HG03280 (cell line): Measurements from ENCODE around the gene ALKBH4.
"Not testable (repeated sequence)": the region's sequence is repeated elsewhere in the genome, so short reads cannot be mapped to it uniquely, and the experiment has no call there.

Source experiments
- ATAC-seq: cut with Tn5 transposase; IDR thresholded peaks from one replicate; pipeline ENCODE4 v1.9.1; 2021; ENCODE audit warnings: mild to moderate bottlenecking, moderate library complexity; ENCODE audit not compliant: unreplicated experiment

Gene ALKBH4

DNA sequence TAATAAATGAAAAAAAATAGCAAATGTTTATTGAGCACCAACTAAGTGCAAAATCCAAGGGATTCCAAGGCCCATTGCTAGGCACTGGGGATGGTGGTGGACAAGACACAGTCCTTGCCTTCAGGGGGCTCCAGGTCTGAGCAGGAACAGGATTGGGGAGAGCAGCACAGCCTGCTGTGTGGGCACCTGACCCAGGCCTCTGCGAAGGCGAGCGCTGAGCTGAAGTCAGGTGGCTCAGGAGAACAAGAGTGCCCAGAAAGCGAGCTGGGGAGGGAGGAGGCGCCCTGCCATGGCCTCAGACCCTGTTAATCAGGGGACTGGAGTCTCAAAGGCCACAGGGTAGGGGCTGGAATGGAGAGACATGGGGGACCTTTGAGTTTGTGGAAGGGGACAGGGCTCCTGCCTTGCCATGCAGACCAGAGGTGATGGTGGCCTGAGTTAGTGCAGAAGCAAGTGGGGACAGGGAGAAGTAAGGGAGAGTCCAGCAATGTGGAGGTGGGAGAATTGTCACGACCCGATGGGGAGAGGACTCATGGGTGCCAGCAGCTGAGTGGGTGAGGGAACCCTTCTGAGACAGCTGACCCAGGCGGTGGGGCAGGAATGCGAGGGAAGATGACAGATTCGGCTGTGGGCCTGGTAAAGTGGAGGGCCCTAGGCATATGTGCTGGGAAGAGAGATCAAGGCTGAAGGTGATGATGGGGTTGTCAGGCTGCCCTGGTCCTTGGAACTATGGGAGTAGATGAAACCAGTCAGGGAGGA is 35.3 kb downstream of the ALKBH4 start:
- ATAC-seq: no peak

DNA sequence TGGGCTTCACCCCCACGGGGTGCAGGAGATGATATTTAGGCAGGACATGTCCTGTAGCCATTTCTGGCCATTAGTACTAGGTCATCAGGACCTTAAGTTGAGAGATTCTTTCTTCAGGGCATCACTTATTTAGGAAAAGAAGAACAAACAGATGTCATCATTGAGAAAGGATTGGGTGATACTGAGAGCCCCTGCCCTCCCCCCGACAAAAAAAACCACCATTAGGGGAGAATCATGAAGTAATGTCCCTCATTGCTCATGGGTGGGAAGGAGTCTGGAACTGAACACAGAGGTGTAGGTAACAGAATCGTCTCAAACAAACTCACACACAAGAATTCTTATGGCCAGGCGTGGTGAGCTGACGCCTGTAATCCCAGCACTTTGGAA is 37.7 kb downstream of the ALKBH4 start:
- no peak for ATAC-seq

DNA sequence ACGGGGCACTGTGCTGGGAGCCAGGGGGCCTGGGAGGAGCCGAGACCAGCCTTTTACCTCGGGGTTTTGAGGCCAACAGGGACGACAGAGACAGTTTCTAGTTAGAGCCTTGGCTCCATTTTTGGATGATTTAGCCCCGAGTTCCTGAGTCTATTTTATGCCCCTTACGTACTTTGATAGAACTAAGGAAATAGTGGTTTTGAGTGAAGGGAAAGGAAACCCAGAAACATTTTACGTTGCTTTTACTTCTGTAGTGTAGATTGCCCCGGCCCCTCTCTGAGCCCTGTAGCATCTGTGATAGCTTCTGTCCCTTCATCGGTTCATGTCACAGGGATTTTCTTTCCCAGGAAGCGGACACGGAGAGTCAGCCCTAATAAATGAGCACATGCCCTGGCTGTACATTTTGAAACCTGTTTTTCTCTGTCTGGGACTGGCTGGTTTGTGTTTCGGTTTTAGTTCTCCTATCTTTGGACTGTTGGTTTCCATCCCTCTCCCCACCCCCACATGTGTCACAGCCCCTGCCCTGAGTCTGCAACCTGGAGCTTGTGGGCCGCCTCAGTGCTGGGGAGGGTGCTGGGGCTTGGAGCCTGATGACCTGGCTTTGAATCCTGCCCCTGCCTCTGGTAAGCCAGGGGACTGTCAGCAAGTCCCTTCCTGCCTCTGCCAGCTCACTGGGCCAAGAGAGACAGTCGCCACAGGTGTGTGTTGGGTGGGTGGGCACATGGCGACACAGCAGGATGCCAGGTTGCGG is 38.2 kb downstream of the ALKBH4 start:
- peak; percentile 42 for ATAC-seq

DNA sequence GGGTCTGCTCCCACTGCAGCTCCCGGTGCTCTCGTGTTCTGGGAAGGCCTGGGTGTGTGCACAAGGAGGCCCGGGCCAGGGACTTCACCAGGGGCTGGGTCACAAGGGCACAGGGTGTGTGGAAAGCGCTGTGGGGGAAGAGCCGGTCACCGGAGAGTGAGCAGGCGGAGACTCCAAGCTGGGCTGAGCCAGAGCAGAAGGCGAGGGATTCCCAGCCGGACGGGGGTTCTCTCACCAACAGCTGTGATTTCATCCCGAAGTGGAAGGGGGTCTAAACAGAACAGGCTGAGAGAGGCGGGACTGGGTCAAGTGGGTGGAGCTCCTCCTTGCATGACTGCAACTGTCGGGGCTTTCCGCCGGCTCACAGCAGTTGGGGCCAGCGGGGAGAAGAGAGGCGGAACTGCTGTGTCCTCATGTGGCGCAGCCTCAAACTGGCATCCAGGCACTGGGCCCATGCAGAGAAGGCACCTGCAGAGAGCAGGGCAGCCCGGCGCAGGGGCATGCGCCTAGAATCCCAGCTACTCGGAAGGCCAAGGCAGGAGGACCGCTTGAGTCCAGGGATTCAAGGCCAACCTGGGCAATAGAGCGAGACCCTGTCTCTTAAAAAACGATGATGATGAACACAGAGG is 38.9 kb downstream of the ALKBH4 start:
- ATAC-seq: peak; percentile 68

DNA sequence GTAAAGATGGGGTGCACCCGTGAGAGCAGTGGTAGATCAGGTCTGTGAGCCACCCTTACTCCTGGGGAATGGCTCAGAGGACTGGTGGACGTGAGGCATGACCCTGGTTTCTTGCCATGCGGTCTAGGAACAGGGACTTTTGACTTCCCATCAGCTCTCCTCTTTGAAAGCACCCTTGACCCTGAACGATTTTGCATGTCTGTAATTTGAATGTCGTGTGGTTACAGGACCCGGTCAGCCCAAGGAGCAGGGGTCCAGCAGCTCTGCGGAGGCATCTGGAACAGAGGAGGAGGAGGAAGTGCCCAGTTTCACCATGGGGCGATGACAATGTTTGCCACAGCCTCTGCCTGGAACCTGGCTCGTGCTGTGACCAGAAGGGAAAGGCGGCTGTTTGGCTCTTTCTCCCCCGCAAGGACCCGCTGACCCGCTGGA is 39.9 kb downstream of the ALKBH4 start:
- ATAC-seq: no peak

DNA sequence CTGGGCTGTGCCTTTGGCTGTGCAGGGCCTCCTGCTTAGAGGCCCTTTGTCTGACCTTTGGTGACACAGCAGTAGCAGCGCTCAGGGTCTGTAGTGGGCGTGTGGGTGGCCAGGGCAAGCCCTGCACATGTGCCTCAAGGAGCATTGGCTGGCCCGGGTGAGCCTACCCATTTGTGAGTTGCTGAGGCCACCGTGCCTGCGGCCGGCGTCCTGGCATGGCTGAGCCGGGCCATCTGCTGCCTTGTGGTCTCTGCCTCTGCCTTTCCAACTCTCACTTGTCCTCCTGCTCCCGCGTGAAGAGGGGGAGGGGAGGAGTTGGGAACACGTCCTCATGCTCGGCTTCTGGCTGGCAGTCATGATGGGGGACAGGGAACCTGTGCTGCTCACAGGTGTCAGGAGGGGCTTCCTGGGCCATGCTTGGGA is 40.5 kb downstream of the ALKBH4 start:
- no peak for ATAC-seq

DNA sequence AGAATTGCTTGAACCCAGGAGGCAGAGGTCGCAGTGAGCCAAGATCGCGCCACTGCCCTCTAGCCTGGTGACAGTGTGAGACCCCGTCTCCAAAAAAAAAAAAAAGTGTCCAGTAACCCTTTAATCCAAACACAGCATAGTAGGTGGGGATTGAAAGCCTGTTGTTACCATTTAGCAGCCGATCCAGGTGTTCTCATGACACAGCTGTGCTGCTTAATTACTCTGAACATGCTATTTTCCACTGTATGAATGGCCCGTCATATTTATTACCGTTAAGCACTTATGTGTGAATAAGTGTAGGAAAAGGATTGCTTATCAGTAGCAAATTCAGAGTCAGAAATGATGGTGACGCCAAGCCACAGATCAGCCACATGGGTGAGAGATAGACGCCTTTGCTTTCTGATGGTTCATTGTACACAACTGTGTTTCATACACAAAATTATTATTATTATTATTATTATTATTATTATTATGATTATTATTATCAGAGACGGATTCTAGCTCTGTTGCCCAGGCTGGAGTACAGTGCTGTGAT is 42.9 kb downstream of the ALKBH4 start:
- no peak for ATAC-seq

DNA sequence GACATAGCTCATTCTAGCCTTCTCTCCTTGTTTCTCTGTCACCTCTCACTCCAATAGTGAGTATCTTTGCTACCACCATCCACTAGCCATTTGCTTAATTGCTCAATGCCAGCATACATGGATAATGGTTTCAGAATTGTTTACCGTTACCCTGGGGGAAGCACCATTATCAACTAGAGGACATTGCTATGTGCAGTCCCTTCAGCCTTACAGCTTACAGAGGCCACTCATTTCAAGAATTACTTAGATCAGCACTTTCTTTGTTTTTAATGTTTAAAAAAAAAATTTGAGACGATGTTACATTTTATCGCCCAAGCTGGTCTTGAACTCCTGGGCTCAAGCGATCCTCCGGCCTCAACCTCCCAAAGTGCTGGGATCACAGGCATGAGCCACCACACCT is 46.1 kb downstream of the ALKBH4 start:
- ATAC-seq: no peak

DNA sequence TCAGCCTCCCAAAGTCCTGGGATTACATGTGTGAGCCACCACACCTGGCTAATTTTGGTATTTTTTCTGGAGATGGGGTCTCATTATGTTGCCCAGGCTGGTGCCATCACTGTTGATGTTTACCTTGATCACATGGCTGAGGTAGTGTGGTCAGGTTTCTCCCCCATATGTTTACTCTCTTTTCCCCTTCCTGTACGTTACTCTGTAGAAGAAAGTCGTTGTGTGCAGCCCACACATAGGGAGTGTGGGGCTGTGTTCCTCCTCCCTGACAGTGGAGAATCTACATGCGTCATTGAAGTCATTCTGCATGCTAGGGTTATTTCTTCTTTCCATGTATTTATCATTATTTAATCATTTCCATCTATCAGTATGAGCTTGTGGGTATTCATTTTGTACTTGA is 47.6 kb downstream of the ALKBH4 start:
- no peak for ATAC-seq

DNA sequence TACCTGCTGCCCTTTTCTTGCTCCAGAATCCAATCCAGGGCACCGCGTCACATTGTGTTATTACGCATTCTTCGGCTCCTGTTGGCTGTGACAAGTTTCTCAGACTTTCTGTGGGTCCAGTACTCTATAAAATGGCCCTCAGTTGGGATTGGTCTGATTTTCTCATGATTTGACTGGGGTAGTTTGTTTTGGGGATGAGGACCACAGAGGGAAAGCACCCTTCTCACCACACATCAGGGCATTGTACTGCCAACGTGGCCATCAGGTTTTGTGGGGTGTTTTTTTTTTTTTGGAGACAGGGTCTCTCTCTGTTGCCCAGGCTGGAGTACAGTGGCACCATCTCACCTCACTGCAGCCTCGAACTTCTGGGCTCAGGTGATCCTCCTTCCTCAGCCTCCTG is 48.3 kb downstream of the ALKBH4 start:
- ATAC-seq: no peak

DNA sequence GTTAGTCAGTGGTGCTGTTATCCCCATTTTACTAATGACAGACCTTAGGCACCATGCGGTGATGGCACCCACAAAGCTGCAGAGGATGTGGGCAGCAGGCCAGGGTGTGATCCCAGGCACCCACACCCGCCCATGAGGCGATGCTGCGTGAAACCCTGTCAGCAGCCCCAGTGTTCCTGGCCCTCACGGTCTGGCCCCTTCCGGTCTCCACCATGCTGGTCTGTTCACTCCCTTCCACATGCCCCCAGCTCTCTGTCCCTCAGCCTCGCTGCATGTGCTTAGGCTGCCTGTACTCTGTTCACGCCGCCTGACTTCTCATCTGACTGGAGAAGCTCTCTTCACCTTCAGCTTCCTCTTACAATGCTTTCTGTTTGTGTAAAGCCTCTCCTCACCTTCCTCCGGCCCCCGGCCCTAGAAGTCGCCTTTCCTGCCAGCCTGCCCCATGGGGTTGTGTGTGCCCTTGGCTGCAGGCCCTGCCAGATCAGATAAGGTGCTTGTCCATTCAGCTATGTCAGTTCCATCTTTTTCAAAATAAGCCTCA is 48.9 kb downstream of the ALKBH4 start:
- no peak for ATAC-seq

DNA sequence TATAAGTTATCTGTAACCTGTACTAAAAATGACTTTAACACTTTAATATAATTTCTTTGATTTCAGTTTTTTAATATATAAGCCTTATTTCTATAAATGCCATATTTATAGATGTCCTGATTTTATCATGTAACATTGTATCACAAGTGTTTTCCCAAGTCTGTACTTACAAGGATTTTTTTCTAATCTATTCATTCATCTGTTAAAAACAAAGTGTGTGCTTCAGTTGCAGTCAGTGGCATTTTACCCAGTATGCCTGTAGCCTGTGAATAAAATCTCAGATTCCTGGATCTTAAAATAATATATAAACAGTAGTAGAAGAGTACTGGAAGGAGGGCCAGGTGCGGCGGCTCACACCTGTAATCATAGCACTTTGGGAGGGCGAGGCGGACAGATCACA is 51.1 kb downstream of the ALKBH4 start:
- ATAC-seq: no peak

DNA sequence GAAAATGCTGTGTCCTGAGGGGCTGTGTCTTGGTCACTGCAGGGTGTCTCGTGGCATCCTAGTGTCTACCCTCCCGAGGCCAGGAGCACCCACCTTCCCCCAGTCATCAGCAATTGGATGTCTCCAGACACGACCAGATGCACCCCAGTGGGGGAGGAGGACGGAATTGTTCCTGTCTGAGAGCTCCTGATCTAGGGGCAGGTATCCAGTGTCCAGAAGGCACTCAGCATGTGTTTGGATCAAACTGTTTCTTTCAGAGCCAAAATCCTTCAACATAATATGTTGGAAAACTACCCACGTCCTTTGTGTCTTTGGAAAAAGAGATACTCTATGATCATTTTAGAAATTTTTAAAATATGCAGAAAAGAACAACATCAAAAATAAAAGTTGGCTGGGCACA is 51.6 kb downstream of the ALKBH4 start:
- no peak for ATAC-seq

DNA sequence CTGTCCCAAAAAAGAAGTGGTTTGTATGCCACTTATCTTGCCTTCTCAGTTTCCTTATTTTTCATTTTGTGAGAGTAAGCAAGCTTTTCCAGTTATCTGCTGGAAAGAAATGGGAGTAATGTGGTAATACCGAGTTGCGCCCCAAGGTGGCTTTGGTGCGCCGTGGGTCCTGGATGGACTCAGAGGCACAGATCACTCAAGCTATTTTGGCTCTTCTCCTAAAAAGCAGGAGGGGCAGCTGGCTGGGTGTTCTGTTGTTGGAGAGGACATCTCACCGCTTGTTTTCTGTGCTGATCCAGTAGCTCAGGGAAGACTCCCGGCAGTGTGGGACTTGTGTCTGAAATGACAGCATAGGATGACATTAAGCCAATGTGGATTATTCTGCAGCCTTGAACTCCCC is 52.1 kb downstream of the ALKBH4 start:
- ATAC-seq: no peak

DNA sequence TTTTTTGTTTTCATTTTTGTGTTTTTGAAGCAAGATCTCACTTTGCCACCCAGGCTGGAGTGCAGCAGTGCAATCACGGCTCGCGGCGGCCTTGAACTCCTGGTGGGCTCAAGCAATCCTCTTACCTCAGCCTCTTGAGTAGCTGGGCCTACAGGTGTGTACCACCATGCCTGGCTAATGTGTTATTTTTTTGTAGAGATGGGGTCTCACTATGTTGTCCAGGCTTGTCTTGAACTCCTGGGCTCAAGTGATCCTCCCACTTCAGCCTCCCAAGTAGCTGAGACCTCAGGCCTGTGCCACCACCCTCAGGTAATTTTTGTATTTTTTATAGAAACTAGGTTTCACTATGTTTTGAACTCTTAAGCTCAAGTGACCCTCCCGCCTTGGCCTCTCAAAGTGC is 53.7 kb downstream of the ALKBH4 start:
- no peak for ATAC-seq

DNA sequence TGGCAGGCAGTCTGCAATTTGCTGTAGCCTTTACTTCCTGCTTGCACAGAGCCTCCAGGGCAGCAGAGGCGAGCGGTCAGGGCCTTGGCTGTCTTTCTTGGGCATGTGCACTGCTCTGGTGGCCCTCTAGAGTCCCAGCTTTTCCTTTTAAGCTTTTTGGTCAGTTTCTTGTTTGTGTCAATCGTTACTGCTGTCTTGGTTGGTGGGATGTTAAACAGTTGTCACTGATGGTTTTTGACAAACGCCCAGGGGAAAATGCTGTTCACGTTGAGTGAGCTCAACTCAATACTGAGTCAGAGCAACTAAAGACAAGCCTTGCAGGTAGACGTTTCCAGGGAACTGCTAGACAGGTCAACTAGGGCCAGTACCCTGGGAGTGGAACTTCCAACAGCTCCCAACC is 54.5 kb downstream of the ALKBH4 start:
- ATAC-seq: no peak

DNA sequence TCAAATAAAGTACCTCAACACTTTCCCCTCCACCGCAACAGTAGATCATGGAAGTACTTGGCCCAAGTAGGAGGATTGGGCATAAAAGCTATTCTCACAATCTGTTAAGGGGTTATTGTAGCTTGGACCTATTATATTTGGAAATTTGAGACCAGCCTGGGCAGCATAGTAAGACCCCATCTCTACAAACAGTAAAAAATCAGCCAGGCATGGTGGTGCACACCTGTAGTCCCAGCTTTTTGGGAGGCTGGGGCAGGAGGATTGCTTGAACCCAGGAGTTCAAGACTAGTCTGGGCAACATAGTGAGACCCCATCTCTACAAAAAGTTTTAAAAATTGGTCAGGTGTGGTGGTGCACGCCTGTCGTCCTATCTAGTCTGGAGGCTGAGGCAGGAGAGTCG is 55.3 kb downstream of the ALKBH4 start:
- no peak for ATAC-seq

DNA sequence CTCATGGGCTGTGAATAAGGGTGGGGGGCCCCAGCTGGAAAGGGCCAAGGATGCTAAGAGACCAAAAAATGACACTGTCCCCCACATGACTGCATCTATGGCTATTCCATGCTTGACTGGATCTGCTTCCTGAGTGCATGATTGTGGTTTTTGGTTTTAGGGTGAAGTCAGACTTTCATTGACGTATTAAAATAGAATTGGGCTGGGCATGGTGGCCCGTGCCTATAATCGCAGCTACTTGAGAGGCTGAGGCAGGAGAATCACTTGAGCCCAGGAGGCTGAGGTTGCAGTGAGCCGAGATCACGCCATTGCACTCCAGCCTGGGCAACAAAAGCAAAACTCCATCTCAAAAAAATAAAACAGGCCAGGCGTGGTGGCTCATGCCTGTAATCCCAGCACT is 56.1 kb downstream of the ALKBH4 start:
- not testable (repeated sequence) for ATAC-seq

DNA sequence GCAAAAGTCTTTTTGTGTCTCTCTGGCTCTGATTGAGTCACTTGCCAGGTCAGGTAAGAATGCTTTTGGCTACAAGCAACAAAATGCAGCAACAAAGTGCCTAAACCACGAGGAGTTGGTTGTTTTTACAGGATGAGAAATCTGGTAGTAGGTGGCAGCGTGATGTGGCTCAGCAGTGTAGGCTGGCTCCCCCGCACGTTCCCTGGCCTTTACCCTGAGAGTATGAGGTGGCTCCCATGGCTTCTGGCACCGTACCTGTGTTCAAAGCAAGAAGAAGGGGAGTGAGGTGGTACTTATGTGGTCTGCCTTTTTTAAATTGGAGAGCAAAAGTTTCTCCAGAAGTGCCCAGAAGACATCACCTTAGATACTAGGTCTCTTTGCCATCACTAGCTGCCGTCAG is 56.8 kb downstream of the ALKBH4 start:
- ATAC-seq: no peak
